ENCODE measurements around the gene BIRC2. TPM values are rescaled to one million over a fixed set of nuclear protein-coding genes. Genes with fewer than 3 reads are reported as not detected.

BIRC2 gene
- polyA plus RNA-seq, 2 of the 4 experiments (the other 2 are of a cell fraction) = 24.2 to 60.4 TPM

DNA sequence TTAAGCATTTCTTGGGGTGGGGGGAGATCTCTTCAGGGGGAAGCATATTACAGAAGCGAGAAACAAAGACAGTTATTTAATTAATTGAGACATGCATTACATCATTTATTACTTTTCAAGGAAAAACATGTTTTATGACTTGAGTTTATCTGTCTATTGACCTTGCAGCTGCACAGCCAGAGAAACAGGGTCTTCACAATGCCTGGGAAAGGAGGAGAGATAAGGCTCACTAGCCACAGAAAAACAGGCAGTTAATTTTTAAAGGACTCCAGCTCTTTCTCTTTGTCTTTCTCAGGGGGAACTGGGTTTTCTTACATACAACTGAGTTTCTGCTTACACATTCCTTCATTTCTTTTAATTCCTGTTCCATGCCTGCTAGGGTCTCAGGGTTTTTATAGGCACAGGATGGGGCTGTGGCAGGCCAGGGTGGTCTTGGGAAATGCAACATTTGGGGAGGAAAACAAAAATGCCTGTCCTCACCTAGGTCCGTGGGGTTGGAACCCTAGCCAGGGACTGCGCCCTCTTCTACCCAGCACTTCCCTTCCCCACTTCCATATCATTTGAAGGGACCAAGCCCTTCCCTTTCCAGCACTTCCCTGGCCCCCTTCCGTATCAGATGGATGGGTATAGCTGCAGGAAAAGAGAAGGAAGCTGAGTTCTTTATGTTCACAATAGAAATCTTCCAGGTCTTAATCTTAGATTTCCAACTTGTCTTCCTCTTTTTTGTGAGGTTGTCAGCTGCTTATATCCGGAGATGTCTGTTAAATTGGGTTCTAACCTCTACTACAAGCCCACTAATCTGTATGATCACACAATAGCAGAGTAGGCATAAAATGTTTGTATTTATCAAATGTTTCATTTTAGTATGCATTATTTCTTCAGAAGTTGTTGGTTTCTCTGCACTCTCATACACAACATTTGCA is 38.3 kb downstream of the BIRC2 start:
- no peak for ATAC-seq
- CTCF ChIA-PET = interaction anchor here (1.1 to 2.5 kb wide), 5 partner anchors 8 to 111 kb away, joined by 3 to 6 read pairs (median 3); no protein-coding TSS in a partner anchor

GRCh38 chr11:102386136-102386734 is 39.2 kb downstream of the BIRC2 start:
- Histone ChIP-seq H3K9me3 (no peaks in the 10 kb centered on the region), H3K4me2 (no peak overlapping the region), H3K4me3 (no peak overlapping the region), H3K27ac (no peak overlapping the region), H3K4me1 (0 out of 3 replicates have a peak, but pooled peaks cover 2% of the 10 kb centered on the region)
- ATAC-seq (no peak), DNase-seq (ENCODE audit: low read depth in 1 of 2, low spot score in 1 of 2) (no peak), FAIRE-seq (no peak)
- ChIA-PET POLR2A (no interaction called here), CTCF (interaction anchor here (2.5 kb wide), 1 partner anchor 45 kb away, joined by 5 read pairs; no protein-coding TSS in a partner anchor)
- 88% methylated on average over 2 of the region's 2 CpGs for WGBS (ENCODE audit: missing lambda C conversion rate)
- no peak for TF ChIP-seq SMC3 (IDR thresholded peaks at IDR 0.05)
- TF ChIP-seq CBX2 (IDR thresholded peaks at IDR 0.05; ENCODE audit: borderline replicate concordance, low read depth) = no peak
- no peak for TF ChIP-seq FOXS1 (CRISPR knock-in tag; IDR thresholded peaks at IDR 0.05)
- TF ChIP-seq EHMT2 (IDR thresholded peaks at IDR 0.05; ENCODE audit: low read depth) = no peak
- TF ChIP-seq ELK1 (IDR thresholded peaks at IDR 0.05; ENCODE audit: low read depth, low read length) = no peak
- no peak for TF ChIP-seq MAZ (IDR thresholded peaks at IDR 0.05; ENCODE audit: borderline replicate concordance, low read depth, low read length)
- TF ChIP-seq NPAS2 (CRISPR knock-in tag; IDR thresholded peaks at IDR 0.05; ENCODE audit: borderline replicate concordance) = no peak
- no peak for TF ChIP-seq TP53 (CRISPR knock-in tag; IDR thresholded peaks at IDR 0.05)
- no peak for TF ChIP-seq CBX8 (IDR thresholded peaks at IDR 0.05)
- TF ChIP-seq RCOR1 (IDR thresholded peaks at IDR 0.05; ENCODE audit: low read depth, low read length) = no peak
- no peak for TF ChIP-seq USF2 (IDR thresholded peaks at IDR 0.05)
- no peak for TF ChIP-seq BCL3 (IDR thresholded peaks at IDR 0.05)
- TF ChIP-seq FOSL2 (IDR thresholded peaks at IDR 0.05) = no peak
- no peak for TF ChIP-seq FOSL2 (CRISPR knock-in tag; IDR thresholded peaks at IDR 0.05)
- TF ChIP-seq ZNF302 (CRISPR knock-in tag; IDR thresholded peaks at IDR 0.05) = no peak
- no peak for TF ChIP-seq POLR2A (IDR thresholded peaks at IDR 0.05; ENCODE audit: low read length)
- no peak for TF ChIP-seq HOXB5 (CRISPR knock-in tag; IDR thresholded peaks at IDR 0.05)

More for the DNA sequence above, 38.3 kb downstream of the BIRC2 start:
- no peak for FAIRE-seq
- no peak for DNase-seq (ENCODE audit: low read depth in 1 of 2, low spot score in 1 of 2)
- POLR2A ChIA-PET = no interaction called here
- TF ChIP-seq MAFK (IDR thresholded peaks at IDR 0.05; ENCODE audit: partially characterized antibody) (no peak), EHF (CRISPR knock-in tag; IDR thresholded peaks at IDR 0.05) (no peak), KDM5A (IDR thresholded peaks at IDR 0.05) (no peak), ATOH8 (CRISPR knock-in tag; IDR thresholded peaks at IDR 0.05; ENCODE audit: low read depth) (no peak), RFX5 (IDR thresholded peaks at IDR 0.05) (no peak), POLR2A (IDR thresholded peaks at IDR 0.05; ENCODE audit: low read length) (no peak)
- no peaks in the 10 kb centered on the region for H3K9me3 ChIP-seq
- H3K4me1 ChIP-seq = 0 out of 3 replicates have a peak, but pooled peaks cover 2% of the 10 kb centered on the region
- no peak overlapping the region for H3K27ac ChIP-seq
- no peak overlapping the region for H3K4me2 ChIP-seq
- WGBS (ENCODE audit: missing lambda C conversion rate) = 88% methylated on average over 5 of the region's 5 CpGs
- no peak overlapping the region for H3K4me3 ChIP-seq

Measured in A549 (cell line).